CD4-positive, alpha-beta T cell treated with Interleukin-1 beta for 1 hour (primary cell): Measurements from ENCODE around the gene FSTL4.

Experiments used
- DNase-seq, 2 donors: peaks; one replicate each; pipeline ENCODE4 v3.0.0-alpha.2; 2020 to 2022

Gene FSTL4

DNA sequence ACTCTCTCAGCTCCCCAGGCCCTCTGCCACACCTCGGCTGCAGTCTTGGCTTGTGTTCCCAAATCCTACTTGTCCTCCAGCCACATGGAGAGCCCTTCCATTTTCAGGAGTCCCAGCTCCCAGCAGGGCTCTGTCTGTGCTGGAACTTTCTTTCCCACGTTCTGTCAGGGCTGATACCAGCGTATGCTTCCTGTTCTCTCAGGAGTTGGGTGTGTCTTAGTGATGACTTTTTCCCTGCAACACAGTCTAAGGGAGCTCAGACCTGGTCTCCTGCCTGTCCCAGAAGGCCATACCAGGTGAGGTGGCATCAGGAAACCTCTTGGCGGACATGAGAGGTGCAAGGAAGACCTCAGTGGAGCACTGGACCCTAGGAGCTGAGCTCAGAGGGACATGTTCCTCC, 334.0 kb downstream of the FSTL4 start:
- no peak for DNase-seq

DNA sequence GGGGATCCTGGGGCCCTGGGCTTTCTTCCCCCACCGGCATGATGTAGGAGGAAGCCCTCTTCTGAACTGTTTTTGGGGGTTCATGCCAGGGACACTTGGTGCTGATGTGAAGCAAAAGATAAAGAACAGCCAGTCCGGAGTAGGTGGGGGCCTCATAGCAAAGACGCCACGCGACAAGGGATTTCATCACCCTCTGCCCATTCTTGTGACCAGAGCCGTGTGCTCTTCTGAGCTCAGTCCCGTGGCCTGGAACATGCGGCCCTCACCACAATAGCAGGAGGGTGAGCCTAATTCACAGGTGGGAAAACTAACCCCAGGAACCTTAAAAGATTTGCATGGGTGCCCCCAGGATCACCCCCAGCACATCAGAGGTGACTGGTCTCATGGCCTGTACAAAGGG, 334.6 kb downstream of the FSTL4 start:
- no peak for DNase-seq

DNA sequence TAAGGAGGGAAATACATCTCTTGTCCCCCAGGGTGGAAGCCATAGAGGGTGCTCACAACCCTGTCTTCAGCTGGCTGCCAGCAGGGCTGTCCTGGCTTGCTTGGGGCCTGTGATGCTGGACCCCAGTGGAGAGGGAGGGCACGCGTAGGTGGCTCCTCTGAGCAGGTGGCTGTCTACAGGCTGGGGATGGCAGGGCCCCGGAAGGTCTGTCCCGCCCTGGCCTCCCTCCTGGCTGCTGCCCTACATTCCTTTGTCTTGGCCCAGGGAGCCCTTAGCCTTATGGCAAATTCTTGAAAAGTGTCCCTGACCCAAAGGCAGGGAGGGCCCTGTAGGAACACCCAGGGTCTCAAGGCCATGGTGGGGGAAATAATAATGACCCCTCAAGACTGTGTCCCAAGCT, 336.2 kb downstream of the FSTL4 start:
- no peak for DNase-seq

DNA sequence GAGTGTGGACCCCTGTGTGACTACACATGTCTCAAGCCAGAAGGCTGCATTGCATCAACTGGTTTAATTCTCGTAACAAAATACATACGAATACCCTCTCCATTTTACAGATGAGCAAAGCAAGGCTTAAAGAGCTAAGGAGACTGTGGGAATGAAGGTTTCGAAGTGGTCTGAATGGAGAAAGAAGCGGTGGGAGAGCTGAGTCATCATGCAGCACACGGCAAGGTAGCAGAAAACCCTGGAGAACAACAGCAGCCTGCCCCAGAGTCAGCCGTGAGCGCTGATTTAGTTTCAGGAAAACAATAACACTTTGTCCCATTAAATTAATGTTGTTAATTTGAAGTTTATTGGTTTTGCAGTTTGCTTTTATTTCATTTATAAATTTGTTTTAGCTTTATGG, 336.7 kb downstream of the FSTL4 start:
- DNase-seq = no peak

DNA sequence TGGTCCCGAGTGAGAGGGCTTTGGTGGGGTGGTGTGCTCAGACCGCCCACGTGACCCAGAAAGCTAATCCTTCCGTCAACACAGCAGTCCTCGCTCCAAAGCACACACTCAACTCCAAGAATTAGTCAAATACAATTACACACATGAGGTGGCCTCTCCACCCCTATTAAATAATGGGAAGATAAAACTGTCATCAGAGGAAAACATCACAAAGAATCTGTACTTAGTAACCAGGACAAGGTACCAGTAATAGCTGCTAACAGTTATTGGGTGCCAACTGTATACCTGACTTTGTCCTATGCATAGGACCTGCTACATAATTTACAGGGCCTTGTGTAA, 337.8 kb downstream of the FSTL4 start:
- DNase-seq = no peak

DNA sequence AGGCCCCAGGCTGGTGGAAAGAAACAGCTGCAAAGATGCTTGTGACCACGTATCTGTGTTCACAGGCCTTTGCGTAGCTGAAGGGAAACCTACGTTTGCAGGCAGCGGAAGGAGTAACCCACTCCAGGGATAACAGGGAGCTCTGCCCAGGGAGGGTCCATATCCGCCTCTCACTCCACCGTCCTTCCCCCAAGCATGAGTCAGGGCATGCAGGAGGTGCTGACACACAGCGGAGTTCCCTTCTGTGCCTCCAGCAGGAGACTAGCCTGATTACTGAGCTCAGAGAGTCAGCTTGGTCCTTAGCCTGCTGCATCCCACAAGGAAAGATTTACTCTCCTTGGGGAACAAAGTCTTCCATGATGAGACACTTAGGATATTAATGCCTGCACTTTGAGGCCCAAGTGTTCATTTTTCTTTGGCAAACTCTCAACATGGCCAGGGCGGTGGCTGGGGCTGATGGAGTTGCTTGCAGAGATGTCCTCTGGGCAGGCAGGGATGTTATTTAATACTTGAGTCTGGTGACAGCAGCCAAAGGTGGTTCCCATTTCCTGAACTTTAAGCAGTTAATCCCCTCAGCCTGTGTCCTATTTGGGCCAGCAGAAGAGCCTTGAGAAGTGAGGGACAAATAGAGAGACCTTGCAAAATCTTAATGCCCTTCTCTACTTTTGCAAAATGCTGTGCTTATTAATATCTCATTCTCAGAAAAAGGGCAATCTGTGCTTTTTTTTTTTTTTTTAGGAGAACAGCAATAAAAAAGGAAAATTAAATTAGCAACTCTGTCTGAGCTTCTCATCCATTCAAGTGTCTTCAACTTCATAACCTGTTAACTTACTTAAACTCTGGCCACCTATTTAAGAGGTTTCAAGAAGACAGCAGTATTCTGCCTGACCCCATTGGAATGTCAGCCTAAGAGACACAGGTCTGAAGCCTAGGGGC, 338.4 kb downstream of the FSTL4 start:
- DNase-seq = no peak

DNA sequence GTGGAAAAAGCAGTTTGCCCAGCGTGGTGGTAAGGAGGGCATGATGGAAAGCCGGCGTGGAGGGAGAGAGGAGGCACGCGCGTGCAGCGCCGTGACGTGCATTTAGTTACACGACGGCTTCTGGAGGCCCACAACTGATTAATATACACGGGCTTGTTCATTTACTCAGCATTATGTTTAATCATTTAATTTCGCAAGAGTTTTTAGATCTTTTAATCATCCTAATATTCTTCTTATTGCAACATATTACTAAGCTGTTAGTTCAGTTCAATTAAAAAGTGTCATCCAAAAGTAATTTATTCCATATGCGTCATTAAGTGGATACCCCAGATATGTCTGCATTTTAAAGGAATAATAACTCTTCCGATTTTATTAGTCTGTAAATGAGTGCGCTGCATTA, 340.0 kb downstream of the FSTL4 start:
- no peak for DNase-seq

DNA sequence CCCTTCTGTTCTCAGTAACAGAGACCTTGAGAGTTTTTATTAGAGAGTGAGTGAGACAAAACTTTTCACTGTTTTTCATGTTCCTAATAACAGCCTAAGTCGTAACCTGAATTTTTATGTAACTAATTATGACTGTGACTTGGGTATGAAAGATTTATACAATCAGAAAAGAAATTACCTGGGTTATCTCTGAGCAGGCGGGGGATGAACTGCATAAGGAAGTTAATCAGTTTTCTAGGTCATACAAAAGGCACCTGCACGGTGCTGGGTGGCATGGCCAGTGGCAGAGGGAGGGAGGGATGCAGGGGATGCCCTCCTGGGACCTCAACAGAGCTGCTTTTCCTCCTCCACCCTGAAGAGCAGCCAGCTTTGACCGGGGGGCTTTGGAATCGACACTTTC, 340.7 kb downstream of the FSTL4 start:
- no peak for DNase-seq

DNA sequence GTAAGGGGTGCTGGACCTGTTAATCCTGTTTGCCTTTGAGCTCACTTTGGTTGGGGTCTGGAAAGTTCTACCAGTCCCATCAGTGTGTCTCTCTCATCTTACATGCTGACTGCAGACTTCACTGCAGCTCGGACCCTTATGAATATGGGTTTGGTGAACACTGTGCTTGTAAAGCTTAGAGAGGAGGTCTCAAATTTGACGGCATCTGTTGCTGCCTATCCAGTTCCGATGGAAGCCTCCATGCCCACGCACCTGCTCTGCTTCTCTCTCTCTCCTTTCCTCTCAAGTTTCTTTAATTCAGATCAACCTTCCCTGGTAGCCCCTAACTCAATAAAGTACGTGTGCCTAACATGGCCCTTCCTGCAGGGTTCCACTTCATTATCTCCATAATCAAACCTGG, 342.6 kb downstream of the FSTL4 start:
- no peak for DNase-seq

DNA sequence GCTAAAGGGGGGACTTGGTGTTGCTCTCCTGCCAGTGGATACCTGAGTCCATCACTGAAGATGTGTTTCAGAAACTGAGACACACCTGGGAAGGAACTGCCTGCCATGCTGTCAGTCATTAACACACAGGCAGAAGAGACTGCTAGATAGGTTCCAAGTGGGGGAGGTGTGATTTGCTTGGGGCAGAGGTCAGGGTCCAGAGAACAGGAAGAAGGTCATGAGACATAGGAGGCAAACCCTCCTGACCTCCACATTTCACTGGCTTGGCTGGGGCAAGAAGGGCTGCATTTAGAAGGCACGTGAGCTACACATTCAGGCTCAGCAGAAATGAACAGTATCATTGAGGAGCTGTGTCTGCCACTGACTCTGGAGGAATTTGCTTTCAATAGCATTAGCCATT, 344.7 kb downstream of the FSTL4 start:
- DNase-seq = no peak

DNA sequence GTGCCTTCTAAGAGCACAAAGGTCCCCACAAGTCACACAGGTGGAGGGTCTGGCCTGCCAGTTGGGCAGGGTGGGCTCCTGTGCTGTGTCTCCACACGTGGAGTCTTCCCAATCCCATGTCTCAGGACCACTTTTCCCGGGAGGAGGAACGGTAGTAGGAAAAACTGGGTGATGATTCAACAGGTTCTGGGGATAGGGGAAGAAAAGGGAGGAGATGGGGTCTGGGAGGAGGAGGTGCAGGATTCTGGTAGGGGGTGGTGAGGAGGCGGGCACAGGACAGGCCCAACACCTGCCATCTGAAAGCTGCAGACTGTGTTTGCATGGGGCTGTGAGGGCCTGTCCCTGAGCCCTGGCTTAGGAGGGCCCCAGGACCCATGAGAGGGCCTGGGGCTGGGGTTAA, 345.4 kb downstream of the FSTL4 start:
- DNase-seq = no peak

DNA sequence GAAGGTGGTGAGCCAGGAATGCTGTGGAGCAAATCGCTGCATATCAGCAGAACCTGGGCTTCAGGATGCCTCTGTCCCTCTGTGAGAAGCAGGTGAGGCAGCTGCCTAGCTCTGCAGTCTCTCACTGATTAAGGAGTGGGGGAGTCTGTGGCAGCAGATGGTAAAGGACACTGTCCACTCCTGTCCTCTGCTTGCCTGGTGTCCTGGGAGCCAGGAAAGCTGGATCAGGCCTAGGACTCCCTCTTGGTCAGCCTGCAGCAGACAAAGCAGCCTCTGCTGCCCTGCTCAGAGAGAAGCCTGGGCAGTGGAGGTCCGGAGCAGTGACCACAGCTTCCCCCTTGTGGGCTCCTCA, 345.8 kb downstream of the FSTL4 start:
- DNase-seq = no peak

DNA sequence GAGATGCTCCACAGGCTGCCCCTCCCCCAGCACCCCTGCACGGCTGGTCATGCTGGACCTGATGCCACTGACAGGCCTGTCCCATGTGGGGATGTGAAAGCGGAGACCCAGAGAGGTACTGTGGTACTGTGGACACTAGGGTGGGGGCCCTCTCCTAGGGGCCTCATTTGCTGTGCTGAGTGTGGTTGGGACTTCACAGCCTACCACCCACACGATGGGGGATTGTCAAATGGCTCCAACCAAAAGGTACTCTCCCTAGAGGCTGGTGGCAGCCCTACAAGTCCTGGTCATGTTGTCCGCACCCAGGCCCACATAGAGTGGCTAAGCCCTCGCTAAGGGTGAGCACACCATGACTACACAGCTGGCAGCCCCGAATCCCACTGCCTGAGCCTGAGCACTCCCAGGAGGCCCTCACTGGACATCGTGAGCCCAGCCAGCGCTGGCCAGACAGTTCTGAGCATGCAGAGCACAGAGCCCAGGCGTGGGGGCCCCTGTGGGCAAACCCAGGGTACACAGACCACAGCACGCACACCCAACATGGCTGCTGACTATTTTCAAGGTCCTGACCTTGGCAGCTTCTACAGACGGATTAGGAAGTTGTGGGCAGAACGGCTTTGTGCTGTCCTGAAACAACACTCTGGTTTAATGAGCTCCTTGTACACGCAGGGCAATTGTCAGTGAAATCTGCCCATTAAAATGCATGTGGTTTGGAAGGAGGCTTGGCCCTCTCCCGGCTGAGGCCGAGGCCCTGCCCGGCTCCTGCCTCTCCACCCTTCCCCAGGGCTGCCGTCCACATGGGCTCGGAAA, 346.4 kb downstream of the FSTL4 start:
- no peak for DNase-seq

DNA sequence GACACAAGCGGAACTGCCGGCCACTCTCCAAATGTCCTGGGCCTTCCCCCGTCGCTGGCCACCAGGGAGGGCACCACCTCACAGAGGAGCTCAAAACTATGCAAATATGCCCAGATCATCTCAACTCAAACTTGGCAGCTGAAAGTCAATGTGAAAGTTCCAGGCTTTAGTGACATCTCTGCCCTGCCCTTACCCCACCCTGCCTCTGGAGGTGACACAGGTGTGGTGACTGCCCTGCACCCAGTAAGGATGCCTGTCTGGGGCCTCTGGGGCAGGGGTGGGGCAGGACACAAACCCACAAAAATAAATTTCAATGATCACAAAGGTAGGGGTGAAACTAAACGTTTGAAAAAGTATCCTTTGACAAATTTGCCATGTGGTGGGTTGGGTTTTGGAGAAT, 347.1 kb downstream of the FSTL4 start:
- no peak for DNase-seq

DNA sequence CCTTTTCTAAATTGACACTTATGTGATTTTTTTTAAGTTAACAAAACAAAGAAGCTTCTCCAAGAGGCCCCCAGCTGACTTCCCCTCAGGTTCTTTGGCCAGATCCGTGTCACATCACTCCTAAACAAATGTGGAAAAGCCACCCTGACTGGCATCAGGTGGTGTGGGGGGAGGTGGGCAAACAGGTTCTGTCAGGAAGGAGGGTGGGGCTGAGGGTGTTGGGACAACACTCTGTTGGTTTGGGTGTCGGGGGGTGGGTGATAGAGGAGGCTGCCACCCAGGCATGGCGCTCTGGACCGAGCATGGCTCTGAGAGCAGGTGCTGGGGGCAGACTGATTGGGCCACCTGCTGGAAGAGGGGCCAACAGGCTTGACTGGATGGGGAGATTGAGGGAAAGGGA, 349.7 kb downstream of the FSTL4 start:
- DNase-seq = no peak

DNA sequence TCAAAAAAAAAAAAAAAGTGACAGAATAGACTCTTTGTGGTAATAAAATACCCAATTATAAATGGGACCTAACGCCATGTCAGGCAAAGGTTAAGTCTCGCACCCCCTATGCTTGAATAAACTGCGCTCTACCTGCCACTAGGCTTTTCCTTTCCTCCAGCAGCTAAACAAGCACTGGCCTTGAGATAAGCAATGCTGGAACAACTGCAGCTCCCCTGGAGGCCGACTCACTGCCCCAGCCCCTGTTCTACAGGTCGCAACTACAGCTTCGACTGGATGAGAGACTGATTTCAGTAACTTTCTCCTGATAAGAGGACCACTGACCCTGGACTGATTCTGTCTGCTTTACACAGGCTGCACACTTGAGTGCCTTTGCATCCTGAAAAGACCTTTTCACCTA, 350.3 kb downstream of the FSTL4 start:
- DNase-seq = no peak

DNA sequence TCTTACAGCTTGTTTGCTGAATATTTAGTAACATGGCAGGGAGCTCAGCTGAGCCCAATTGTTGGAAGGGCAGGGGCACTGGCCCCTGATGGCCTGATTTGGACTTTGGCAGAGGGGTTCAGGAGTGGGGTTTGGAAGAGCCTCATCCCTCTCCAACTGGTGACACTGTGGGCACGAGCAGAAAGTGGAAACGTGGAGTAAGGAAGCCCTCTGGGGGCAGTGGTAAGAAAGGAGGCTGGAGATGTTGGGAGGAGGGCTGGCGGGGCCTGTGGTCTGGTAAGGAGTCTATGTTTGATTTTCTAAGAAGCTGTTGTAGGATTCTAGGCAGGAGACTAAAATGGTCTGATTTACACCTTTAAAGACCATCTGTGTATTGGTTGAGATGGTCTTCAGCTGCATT, 351.6 kb downstream of the FSTL4 start:
- no peak for DNase-seq

DNA sequence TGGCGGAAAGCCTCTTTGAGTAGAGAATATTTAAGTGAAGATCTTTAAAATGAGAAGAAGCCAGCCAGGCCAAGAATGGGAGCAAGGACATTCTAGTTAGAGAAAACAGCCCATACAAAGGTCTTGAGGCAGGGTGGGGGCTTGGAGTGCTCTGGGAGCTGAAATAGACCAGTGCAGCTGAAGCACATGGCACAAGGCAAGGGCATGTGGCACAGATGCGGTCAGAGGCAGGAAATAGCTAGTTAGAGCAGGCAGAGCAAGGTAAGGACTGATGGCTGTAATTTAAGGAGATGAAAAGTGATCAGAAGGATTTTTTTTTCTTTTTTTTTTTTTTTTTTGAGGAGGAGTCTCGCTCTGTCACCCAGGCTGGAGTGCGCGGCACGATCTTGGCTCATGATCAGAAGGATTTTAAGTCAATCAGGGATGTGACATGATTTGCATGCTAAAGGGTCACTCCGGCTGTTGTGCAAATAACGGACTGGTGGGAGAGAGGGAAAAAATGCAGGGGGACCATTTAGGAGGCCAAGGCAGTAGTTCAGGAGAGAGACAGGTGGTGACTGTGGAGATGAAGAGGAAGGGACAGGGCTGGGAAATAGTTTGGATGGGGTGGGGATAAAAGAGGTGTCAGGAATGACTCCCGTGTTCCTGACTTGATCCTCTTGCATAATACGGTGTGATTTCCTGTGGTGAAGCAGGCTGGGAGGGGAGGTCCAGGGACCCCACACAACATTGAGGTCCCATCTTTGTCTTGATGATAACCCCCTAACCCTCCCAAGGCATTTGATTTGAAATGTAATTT, 352.9 kb downstream of the FSTL4 start:
- DNase-seq = no peak

DNA sequence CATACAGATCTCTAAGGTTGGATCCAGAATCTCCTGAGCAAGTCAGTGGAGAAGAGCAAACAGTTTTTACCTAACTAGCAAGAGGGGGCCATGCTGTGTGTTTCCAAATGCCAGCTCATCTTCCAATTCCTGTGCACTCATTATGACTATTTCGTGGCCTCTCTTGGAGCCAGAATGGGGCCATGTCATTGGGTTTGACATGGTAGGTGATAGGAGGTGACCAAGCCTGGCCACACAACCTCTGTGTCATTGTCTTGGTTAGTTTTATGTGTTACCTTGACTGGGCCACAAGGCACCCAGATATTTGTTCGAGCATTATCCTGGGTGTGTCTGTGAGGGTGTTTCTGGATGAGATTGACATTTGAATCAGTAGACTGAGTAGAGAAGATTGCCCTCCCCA, 354.4 kb downstream of the FSTL4 start:
- no peak for DNase-seq

DNA sequence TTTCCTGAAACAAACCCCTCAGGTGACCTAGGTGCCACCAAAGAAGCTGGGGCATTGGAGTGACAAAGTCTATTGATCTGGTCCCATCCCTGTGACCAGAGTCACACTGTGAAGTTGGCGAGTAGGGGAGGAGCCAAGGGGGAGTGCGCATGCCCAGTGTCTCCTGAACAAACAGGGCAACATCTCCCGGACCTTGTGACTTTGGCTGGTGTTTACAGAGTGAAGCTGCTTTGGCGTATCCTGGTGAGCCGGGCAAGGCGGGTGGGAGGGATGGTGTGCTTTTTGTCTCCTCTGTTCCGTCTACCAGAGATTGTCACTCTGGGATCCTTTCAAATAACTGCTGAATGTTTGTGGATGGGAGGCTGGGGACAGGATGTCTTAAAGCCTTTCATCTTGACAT, 356.1 kb downstream of the FSTL4 start:
- no peak for DNase-seq

DNA sequence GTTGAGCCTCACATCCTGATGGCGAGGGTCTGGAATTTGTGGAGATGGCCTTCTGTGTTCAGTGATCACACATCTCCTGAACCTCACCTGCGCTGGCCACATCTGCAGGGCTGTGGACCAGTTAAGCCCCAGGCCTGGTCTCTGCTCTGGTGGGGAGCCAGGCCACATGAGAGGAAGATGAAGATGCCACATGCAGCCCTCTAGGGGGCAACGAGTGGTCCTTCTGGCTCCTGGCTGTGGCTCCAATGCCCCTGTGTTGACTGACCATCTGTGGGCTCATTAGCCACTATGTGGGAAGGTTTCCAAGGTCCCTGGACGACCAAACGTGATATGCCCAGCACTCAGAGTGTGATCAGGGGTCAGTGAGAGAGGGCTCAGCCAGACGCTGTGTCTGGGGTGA, 357.5 kb downstream of the FSTL4 start:
- DNase-seq = no peak

DNA sequence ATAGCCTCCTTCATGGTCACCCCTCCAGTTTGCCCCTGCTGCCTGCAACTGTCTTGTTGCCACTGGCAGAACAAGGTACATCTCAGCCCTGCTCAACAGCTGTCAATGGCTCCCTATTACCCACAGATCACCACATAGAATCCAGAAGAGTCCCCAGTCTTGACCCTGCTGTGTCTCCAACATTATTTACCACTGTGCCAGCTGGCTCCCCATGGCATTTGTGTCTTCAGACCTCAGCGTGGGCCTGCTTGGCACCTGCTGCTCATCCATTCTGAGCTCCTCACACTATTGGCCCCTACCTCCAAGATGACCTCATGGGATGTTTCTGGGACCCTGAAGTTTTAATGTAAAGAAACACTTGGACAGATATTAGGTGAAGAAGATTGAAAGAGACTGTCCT, 358.7 kb downstream of the FSTL4 start:
- no peak for DNase-seq

DNA sequence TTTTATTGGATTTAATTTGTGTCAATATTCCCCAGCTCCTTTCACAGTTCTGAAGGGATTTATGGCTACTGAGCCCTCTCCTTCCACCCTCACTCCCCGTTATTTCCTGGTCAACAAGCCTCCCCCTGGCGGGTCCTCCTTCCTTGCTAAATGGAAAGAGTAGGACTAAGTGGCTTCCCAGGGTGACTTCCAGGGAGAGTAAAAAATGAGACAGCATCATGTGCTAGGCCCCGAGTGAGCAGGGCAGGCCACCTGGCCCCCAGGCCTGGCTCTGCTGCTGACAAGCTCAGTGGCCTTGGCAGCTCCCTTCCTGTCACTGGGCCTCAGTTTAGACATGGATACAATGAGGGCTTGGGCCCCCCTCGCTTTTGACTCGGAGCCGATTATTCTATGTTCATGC, 359.3 kb downstream of the FSTL4 start:
- DNase-seq = no peak

DNA sequence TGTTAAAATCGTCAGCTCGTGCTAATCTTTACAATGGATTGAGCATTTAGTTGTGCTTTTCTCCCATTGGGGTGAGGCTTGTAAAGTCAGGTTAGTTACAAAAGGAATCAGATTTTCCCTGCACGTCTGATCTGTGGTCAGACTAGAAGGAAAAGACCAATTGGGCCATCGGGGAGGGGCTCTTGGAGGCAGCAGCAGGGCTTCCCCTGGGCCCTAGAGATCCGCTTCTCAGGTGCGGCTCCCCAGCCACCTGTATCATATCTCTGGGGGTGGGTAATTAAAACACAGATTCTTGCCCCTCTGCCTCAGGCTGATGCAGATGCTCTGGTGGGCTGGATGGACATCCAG, 360.2 kb downstream of the FSTL4 start:
- DNase-seq = no peak
